DND-41 (cell line): ENCODE measurements around the gene WDFY3.

Experiments used
- ATAC-seq: fragments of 200-7000 bp; cut with Tn5 transposase; 3 replicates; pipeline ENCODE4 v1.9.1; 2021; ENCODE audit warnings: low read depth; ENCODE audit not compliant: insufficient read depth
- DNase-seq: peaks from one replicate; pipeline ENCODE4 v3.0.0-alpha.2; 2020
- H2AFZ ChIP-seq: 2 replicates; pipeline ENCODE4 v1.6.0; 2012; ENCODE audit warnings: low read depth, low read length
- H3K27ac ChIP-seq: 2 replicates; pipeline ENCODE4 v1.5.1; 2012; ENCODE audit warnings: low read length, inconsistent platforms
- H3K27me3 ChIP-seq: fragments of 200-600 bp; sonication (generic); 2 replicates; pipeline ENCODE4 v1.6.0; 2012; ENCODE audit warnings: low read length, mild to moderate bottlenecking, inconsistent platforms; ENCODE audit not compliant: insufficient read depth, poor library complexity
- H3K36me3 ChIP-seq: 2 replicates; pipeline ENCODE4 v1.5.1; 2012; ENCODE audit warnings: low read length, inconsistent platforms; ENCODE audit not compliant: insufficient read depth
- H3K4me1 ChIP-seq: 2 replicates; pipeline ENCODE4 v1.5.1; 2012; ENCODE audit warnings: mild to moderate bottlenecking, low read length; ENCODE audit not compliant: insufficient read depth
- H3K4me2 ChIP-seq: 2 replicates; pipeline ENCODE4 v1.6.0; 2012; ENCODE audit warnings: mild to moderate bottlenecking, moderate library complexity, low read length, inconsistent platforms; ENCODE audit not compliant: insufficient read depth
- H3K4me3 ChIP-seq, 2 experiments: fragments of 200-600 bp in 1 of 2; shearing (Covaris generic) in 1 of 2; 2 replicates each; pipeline ENCODE4 v1.5.1; 2012 to 2016; ENCODE audit warnings: inconsistent platforms in 2 of 2, low read length in 2 of 2, mild to moderate bottlenecking in 2 of 2, low read depth in 1 of 2, moderate library complexity in 1 of 2
- H3K79me2 ChIP-seq: 2 replicates; pipeline ENCODE4 v1.6.0; 2012; ENCODE audit warnings: low read length, inconsistent platforms; ENCODE audit not compliant: insufficient read depth
- H3K9ac ChIP-seq: 2 replicates; pipeline ENCODE4 v1.6.0; 2012; ENCODE audit warnings: low read depth, mild to moderate bottlenecking, inconsistent platforms, low read length, moderate library complexity
- H3K9me3 ChIP-seq: 2 replicates; pipeline ENCODE4 v1.5.1; 2012; ENCODE audit warnings: low read length, moderate library complexity, mild to moderate bottlenecking, inconsistent platforms; ENCODE audit not compliant: insufficient read depth, severe bottlenecking
- H4K20me1 ChIP-seq: 2 replicates; pipeline ENCODE4 v1.6.0; 2012; ENCODE audit warnings: low read length; ENCODE audit not compliant: insufficient read depth
- EZH2 ChIP-seq: IDR thresholded peaks from 3 replicates; pipeline ENCODE4 v1.6.1; 2012; ENCODE audit warnings: borderline replicate concordance, low read depth, mild to moderate bottlenecking, moderate library complexity, low read length, inconsistent platforms; ENCODE audit not compliant: severe bottlenecking
- TF ChIP-seq, protein P1 (sequence below): IDR thresholded peaks from 2 replicates; pipeline ENCODE4 v1.5.1; 2012; ENCODE audit warnings: borderline replicate concordance, low read length, moderate library complexity, mild to moderate bottlenecking; ENCODE audit not compliant: poor library complexity, severe bottlenecking; ENCODE audit errors: extremely low read depth

The WDFY3 gene

DNA sequence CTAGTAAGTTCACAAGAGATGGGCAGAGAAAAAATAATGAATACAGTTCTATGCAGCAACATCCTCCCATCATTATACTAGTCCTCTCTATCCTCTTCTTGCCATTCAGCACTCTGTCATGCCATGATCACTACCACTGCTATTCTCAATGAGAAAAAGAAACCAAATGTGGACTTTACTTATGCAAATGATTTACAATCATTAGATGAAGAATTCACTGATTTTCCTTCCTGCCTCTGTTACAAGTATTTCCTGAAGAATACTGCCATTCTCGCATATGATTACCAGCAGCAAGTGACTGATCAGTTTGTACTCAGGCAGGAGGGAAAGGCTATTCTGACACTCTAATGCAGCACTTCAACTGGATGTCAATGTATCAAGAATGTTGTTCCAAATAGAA, 50.3 kb downstream of the WDFY3 start:
- H3K4me2 ChIP-seq, result no peak overlapping the region
- H3K27me3 ChIP-seq, result no peaks in the 10 kb centered on the region
- H3K9me3 ChIP-seq, result no peaks in the 10 kb centered on the region
- DNase-seq, result no peak
- no peak overlapping the region for H2AFZ ChIP-seq
- TF ChIP-seq, protein P1, sequence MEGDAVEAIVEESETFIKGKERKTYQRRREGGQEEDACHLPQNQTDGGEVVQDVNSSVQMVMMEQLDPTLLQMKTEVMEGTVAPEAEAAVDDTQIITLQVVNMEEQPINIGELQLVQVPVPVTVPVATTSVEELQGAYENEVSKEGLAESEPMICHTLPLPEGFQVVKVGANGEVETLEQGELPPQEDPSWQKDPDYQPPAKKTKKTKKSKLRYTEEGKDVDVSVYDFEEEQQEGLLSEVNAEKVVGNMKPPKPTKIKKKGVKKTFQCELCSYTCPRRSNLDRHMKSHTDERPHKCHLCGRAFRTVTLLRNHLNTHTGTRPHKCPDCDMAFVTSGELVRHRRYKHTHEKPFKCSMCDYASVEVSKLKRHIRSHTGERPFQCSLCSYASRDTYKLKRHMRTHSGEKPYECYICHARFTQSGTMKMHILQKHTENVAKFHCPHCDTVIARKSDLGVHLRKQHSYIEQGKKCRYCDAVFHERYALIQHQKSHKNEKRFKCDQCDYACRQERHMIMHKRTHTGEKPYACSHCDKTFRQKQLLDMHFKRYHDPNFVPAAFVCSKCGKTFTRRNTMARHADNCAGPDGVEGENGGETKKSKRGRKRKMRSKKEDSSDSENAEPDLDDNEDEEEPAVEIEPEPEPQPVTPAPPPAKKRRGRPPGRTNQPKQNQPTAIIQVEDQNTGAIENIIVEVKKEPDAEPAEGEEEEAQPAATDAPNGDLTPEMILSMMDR, result no peak
- TF ChIP-seq EZH2, result no peak
- no peak for ATAC-seq
- H3K79me2 ChIP-seq, result no peaks in the 10 kb centered on the region
- no peaks in the 10 kb centered on the region for H3K36me3 ChIP-seq
- H3K4me1 ChIP-seq, result no peaks in the 10 kb centered on the region
- H3K4me3 ChIP-seq, result no peak overlapping the region
- no peak overlapping the region for H3K9ac ChIP-seq
- H4K20me1 ChIP-seq, result no peaks in the 10 kb centered on the region
- H3K27ac ChIP-seq, result no peak overlapping the region

DNA sequence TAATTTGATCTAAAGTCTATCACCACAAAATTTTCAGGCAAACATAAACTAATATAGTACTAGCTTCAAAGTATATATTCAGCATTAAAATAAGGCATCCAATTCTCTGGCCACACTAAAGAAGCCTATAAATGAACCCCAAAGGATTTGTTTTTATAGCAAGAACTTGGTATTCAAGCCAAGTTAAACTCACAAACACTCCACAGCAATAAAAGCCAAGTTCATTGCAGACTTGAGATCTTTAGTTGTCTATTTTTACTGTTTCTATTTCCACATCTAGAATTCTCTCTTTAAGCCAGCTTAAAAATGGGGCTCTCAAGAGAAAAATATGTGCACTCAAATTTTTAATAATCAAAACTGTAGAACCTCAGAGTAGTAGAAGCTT, 51.1 kb downstream of the WDFY3 start:
- no peak overlapping the region for H3K27ac ChIP-seq
- H3K4me2 ChIP-seq, result no peak overlapping the region
- H3K4me3 ChIP-seq, result no peak overlapping the region
- no peaks in the 10 kb centered on the region for H3K4me1 ChIP-seq
- no peaks in the 10 kb centered on the region for H3K27me3 ChIP-seq
- no peaks in the 10 kb centered on the region for H4K20me1 ChIP-seq
- H3K79me2 ChIP-seq, result no peaks in the 10 kb centered on the region
- ATAC-seq, result no peak
- H3K9ac ChIP-seq, result no peak overlapping the region
- no peaks in the 10 kb centered on the region for H3K36me3 ChIP-seq
- no peak for TF ChIP-seq EZH2
- TF ChIP-seq, protein P1, result no peak
- no peaks in the 10 kb centered on the region for H3K9me3 ChIP-seq
- DNase-seq, result no peak
- H2AFZ ChIP-seq, result no peak overlapping the region

DNA sequence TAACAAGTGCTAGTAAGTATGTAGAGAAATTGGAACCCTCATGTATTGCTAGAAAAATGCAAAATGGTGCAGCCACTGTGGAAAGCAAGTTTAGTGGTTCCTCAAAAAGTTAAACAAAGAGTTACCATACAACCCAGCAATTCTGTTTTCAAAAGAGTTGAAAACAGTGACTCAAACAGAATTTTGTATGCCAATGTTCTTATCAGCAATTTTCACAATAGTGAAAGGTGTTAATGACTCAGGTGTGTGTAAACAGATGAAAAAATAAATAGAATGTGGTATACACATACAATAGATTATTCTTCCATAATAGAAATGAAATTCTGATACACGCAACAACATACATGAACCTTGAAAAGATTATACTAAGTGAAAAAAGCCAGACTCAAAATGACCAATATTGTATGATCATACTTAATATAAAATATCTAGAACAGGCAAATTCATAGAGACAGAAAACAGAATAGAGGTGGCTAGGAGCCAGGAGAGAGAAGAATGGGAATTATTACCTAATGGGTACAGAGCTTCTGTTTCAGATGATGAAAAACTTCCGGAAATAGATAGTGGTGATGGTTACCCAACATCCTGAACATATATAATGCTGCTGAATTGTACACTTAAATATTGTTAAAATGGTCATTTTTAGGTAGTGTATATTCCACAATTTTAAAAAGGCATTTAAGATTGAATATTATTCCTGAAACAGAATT, 51.6 kb downstream of the WDFY3 start:
- Histone ChIP-seq H3K27me3 (no peaks in the 10 kb centered on the region), H3K4me3 (no peak overlapping the region), H3K79me2 (no peaks in the 10 kb centered on the region), H3K9me3 (no peaks in the 10 kb centered on the region), H3K4me1 (no peaks in the 10 kb centered on the region), H4K20me1 (no peaks in the 10 kb centered on the region), H3K4me2 (no peak overlapping the region), H3K27ac (no peak overlapping the region), H3K9ac (no peak overlapping the region), H2AFZ (no peak overlapping the region), H3K36me3 (no peaks in the 10 kb centered on the region)
- ATAC-seq (no peak), DNase-seq (no peak)
- TF ChIP-seq EZH2, result no peak
- TF ChIP-seq, protein P1, result no peak
